Nephron (organoid): ENCODE data around the gene PPP1R14C.

ENCODE experiments used
- H3K27ac Mint-ChIP-seq, 3 experiments: 2 replicates each; pipeline ENCODE4 v1.8.0; 2020; ENCODE audit warnings: mixed read lengths in 3 of 3, mild to moderate bottlenecking in 2 of 3, moderate library complexity in 1 of 3
- H3K27me3 Mint-ChIP-seq: 2 replicates; pipeline ENCODE4 v1.8.0; 2021; ENCODE audit warnings: low read depth, mild to moderate bottlenecking, moderate library complexity, mixed read lengths
- H3K36me3 Mint-ChIP-seq: 2 replicates; pipeline ENCODE4 v1.8.0; 2020; ENCODE audit warnings: low read depth, mixed read lengths
- H3K4me1 Mint-ChIP-seq: 2 replicates; pipeline ENCODE4 v1.8.0; 2020; ENCODE audit warnings: mixed read lengths
- H3K4me3 Mint-ChIP-seq, 3 experiments: 2 replicates each; pipeline ENCODE4 v1.8.0; 2020; ENCODE audit warnings: mild to moderate bottlenecking in 3 of 3, mixed read lengths in 3 of 3, moderate library complexity in 2 of 3
- H3K9me3 Mint-ChIP-seq: 2 replicates; pipeline ENCODE4 v1.8.0; 2020; ENCODE audit warnings: mixed read lengths
- CTCF ChIP-seq, 3 experiments: fragments of 200-600 bp; sonication (generic); IDR thresholded peaks; one replicate each; pipeline ENCODE4 v1.5.0; 2021; ENCODE audit warnings: antibody characterized with exemption in 3 of 3; ENCODE audit not compliant: unreplicated experiment in 3 of 3

Gene PPP1R14C

GRCh38 chr6:150118627-150119026 is 24.2 kb upstream of the PPP1R14C start:
- peaks cover 20% of the 10 kb centered on the region for H3K4me1 Mint-ChIP-seq
- peak overlapping the region; percentile 53 to 92 (median 54) for H3K27ac Mint-ChIP-seq
- H3K4me3 Mint-ChIP-seq: no peak overlapping the region
- H3K9me3 Mint-ChIP-seq: peaks cover 14% of the 10 kb centered on the region
- no peak for TF ChIP-seq CTCF (IDR thresholded peaks at IDR 0.05; ENCODE audit: unreplicated experiment in 3 of 3)
- peaks cover 12% of the 10 kb centered on the region for H3K27me3 Mint-ChIP-seq
- no peaks in the 10 kb centered on the region for H3K36me3 Mint-ChIP-seq

- no peak overlapping the region for H3K4me3 Mint-ChIP-seq
- peaks cover 20% of the 10 kb centered on the region for H3K4me1 Mint-ChIP-seq
- H3K27me3 Mint-ChIP-seq: peaks cover 10% of the 10 kb centered on the region
- peaks cover 14% of the 10 kb centered on the region for H3K9me3 Mint-ChIP-seq
- no peak for TF ChIP-seq CTCF (IDR thresholded peaks at IDR 0.05; ENCODE audit: unreplicated experiment in 3 of 3)
- no peaks in the 10 kb centered on the region for H3K36me3 Mint-ChIP-seq
- peak overlapping the region; percentile 53 to 92 (median 54) for H3K27ac Mint-ChIP-seq
Measured at GRCh38 chr6:150119173-150119572, 23.7 kb upstream of the PPP1R14C start.

GRCh38 chr6:150123645-150124044 is 19.2 kb upstream of the PPP1R14C start:
- no peak overlapping the region for H3K4me3 Mint-ChIP-seq
- no peaks in the 10 kb centered on the region for H3K36me3 Mint-ChIP-seq
- H3K27ac Mint-ChIP-seq: no peak overlapping the region
- TF ChIP-seq CTCF (IDR thresholded peaks at IDR 0.05; ENCODE audit: unreplicated experiment in 3 of 3): no peak
- H3K9me3 Mint-ChIP-seq: no peaks in the 10 kb centered on the region
- H3K4me1 Mint-ChIP-seq: peaks cover 19% of the 10 kb centered on the region
- peaks cover 5% of the 10 kb centered on the region for H3K27me3 Mint-ChIP-seq

DNA sequence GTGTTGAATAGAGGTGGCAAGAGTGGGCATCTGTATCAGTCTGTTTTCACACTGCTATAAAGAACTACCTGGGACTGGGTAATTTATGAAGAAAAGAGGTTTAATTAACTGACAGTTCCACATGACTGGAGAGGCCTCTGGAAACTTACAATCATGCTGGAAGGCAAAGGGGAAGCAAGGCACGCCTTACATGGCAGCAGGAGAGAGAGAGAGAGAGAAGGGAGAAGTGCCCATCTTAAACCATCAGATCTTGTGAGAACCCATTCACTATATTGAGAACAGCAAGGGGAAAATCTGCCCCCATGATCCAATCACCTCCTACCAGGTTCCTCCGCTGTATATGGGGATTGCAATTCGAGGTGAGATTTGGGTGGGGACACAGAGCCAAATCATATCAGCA is 18.6 kb upstream of the PPP1R14C start:
- Mint-ChIP-seq H3K9me3 (no peaks in the 10 kb centered on the region), H3K4me3 (no peak overlapping the region), H3K4me1 (peaks cover 13% of the 10 kb centered on the region), H3K27me3 (peaks cover 8% of the 10 kb centered on the region), H3K36me3 (no peaks in the 10 kb centered on the region), H3K27ac (no peak overlapping the region)
- no peak for TF ChIP-seq CTCF (IDR thresholded peaks at IDR 0.05; ENCODE audit: unreplicated experiment in 3 of 3)

- TF ChIP-seq CTCF (IDR thresholded peaks at IDR 0.05; ENCODE audit: unreplicated experiment in 3 of 3): no peak
- Mint-ChIP-seq H3K4me1 (no peaks in the 10 kb centered on the region), H3K4me3 (no peak overlapping the region), H3K9me3 (peaks cover 2% of the 10 kb centered on the region), H3K36me3 (no peaks in the 10 kb centered on the region), H3K27me3 (peaks cover 14% of the 10 kb centered on the region), H3K27ac (no peak overlapping the region)
Measured at GRCh38 chr6:150126641-150127291, 16.1 kb upstream of the PPP1R14C start.

GRCh38 chr6:150128425-150128824 is 14.4 kb upstream of the PPP1R14C start:
- Mint-ChIP-seq H3K9me3 (peaks cover 2% of the 10 kb centered on the region), H3K36me3 (no peaks in the 10 kb centered on the region), H3K4me1 (no peaks in the 10 kb centered on the region)

More at GRCh38 chr6:150128425-150128824, 14.4 kb upstream of the PPP1R14C start:
- no peak for TF ChIP-seq CTCF (IDR thresholded peaks at IDR 0.05; ENCODE audit: unreplicated experiment in 3 of 3)
- Mint-ChIP-seq H3K27me3 (peaks cover 12% of the 10 kb centered on the region), H3K27ac (no peak overlapping the region), H3K4me3 (no peak overlapping the region)
